NCI-H1694 treated with DMSO at 0.1 percent for 48 hours (cell line): Measurements from ENCODE around the gene AP5B1.
"Not testable (repeated sequence)": the region's sequence is repeated elsewhere in the genome, so short reads cannot be mapped to it uniquely, and the experiment has no call there.

Experiments used
- DNase-seq: peaks from one replicate; lab custom pipeline; 2025; lab: John Stamatoyannopoulos, UW

Gene AP5B1

DNA sequence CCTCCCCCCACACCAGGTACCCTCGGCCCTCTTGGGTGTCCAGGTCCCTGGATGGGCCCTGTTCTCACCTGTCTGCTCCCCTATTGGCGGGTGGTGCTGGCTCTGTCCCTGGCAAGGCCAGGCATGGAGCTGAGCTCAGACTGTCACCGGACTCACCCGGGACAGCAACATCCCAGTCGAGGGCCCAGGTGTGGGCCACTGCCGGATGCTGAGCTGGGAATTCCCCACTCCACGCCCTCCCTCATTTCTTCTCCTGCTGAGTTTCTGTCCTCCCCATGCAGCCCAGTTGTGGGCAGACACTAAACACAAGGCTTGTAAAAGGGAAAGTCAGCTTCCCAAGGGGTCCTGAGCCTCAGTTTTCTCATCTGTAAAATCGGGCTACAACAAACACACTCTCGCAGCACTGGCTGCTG, 2.0 kb upstream of the AP5B1 start:
- no peak for DNase-seq

DNA sequence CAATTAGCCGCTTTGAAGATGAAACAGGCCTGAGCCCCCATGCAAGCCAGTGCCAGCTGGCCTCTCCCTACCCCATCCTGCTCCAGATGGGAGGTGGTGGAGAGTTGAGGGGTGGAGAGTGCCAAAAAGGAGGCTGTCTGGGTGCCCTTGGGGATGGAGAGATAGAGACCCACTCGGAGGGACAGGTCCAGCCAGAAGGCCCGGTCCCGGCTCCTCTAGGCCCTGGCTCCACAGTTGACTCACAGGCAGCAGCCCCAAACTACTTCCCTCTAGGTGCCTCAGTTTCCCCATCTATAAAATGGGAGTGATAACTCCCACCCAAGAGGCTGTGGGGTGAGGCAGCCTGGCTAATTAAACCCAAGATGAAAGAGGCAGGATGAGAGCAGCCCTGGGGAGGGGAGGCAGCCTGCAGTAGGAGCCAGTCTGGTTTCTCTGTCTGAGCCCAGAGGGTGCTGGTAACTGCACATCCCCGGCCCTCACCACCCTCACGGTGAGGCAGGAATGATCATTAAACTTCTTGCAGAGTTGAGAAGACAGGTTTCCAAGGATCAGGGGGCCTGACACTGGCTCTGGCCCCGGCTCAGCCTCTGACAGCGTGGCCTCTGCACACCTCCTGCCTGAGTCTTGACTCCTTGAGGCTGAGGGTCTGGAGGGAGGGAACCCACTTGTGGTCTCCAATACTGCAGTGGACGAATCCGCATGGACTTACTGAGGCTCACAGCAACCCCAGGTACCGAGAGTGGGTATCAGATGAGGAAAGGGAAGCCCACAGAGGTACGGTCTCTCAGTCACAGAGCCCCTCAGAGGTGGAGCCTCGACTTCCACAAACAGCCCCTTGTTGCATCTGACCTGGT, 1.4 kb upstream of the AP5B1 start:
- no peak for DNase-seq

DNA sequence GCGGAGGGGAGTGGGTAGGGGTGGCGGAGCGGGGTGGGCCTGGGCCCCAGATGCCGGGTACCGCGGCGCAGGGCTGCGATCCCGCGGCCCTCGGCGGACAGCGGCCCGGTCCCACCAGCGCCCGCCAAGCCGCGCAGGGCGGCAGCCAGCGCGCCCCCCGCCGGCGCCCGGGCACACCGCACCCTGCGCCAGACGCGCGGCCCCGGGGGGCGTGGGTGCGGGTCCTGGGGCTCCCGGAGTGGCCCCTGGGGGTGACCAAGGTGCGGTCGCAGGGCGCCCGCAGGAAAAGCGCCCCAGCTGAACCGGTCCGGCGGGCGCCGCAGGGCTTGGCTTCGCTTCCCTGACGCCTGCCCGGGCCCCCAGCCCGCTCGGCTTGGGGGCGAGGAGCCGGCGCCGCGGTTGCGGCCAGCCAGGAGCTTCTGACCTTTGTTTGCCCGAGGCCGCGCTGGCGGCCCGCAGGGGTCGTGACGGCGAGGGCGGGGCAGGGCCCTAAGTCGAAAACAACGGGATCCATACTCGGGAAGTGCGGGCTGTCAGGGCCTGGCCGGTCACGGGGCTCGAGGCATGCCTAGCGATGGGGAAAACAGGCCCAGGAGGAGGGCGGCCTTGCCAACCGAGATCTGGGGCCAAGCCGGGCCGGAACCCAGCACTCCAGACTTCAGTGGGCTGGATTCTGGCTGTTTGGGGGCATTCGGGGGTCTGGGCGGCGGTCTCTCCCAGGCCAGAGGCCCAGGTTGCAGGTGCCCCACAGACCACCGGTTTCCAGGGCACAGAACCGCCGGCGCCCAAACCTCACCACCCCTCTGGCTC, 581 bp upstream of the AP5B1 start:
- DNase-seq, result no peak

DNA sequence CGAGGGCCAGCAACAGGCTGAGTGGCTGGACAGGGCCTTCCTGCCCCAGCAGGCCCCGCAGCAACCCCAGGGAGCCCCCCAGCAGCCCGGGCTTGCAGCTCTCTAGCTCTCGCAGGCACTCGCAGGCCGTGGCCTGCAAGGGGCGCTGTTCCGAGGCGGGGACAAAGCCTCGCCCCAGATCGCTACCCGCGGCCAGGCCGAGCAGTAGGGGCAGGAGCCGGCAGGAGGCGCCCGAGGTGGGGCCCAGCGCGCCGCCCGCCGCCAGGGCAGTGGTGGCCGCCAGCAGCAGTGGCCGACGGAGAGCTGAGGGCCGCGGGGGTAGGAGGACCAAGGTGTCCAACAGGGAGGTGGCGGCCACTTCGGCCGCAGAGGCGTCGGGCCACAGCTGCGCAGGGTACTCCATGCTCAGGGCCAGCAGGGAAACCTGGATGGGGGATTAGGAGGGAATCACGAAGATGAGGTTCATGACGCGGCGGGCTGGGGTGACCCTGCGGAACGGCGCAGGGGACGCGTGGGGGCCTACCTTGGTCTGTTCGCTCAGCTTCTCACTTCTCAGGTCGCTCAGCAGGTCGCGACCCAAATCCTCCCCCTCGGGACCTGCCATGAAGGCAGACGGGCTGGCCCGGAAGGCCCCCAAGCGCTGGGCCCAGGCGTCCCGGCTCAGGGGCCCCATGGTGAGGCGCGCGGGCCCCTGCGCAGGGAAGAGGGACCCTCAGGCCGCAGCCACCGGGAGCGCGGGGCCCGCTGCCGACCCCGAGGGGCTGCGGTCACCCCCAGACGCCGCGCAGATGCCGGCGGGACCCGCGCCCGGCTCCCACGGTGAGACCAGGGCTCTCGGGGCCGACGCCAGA, 632 bp downstream of the AP5B1 start:
- DNase-seq, result peak; percentile 32

DNA sequence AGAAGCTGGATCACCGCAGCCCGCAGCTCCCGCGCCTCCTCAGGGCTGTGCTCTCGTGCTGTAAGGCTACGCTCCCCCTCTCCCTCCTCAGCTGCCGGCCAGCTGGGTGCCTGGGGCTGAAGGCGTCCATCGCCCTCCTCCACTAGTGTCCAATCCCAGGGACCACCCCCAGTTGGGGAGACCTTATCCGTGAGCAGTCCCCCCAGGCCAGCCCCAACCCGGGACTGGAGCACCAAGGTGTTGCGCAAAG, 1.2 kb downstream of the AP5B1 start:
- no peak for DNase-seq

DNA sequence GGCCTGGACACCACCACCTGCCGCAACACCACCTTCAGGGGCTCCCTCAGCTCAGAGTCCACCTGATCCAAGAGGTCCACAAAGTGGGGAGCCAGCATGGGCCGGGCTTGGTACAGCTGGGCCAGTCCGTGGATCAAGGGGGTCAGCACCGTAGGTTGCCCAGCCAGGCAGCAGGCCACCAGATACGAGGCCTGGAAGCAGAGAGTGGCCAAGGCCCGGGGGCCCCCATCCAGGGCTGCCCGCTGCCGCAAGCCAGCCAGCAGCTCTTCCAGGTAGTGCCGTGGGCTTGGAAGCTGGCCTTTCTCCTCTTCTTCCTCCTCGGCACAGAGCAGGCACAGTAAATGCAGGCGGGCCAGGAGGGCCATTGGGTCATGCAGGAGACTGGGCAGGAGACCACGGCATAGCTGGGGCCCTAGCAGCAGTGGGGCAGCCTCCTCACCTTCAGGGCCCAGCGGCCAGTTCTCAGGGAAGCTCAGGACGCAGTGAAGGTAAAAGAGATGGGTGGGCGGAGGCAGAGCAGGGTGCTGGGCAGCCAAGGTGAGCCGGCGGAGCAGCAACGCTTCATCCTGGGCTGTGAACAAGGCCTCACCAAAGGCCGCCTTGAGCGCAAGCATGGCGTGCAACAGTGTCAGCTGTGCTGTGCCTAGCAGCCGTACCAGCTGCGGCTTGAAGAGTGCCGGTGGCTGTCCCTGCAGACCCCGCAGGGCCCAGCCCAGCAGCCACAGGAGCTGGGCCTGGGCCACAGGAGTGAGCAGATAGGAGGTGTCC, 1.7 kb downstream of the AP5B1 start:
- no peak for DNase-seq

DNA sequence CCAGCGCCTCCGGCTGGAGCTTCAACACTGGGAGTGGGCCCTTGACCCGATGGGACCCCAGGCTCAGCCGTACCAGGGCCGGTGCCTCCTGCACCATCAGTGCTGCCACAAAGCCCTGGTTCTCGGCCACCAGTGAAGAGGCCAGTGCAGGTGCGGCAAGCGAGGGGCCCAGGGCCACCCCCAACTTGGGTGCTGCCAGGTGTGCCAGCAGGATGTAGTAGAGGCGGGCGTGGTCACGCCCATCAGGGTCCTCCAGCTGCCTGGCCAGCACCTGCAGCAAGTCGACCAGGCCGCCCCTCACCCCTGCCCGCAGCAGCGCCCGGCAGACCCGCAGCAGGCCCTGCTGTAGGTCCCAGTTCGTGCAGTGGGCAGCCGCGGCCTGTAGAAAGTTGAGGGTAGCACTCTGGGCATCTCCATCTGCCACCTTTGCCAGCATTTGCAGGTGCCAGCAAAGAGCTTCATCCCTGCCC, 2.3 kb downstream of the AP5B1 start:
- no peak for DNase-seq

DNA sequence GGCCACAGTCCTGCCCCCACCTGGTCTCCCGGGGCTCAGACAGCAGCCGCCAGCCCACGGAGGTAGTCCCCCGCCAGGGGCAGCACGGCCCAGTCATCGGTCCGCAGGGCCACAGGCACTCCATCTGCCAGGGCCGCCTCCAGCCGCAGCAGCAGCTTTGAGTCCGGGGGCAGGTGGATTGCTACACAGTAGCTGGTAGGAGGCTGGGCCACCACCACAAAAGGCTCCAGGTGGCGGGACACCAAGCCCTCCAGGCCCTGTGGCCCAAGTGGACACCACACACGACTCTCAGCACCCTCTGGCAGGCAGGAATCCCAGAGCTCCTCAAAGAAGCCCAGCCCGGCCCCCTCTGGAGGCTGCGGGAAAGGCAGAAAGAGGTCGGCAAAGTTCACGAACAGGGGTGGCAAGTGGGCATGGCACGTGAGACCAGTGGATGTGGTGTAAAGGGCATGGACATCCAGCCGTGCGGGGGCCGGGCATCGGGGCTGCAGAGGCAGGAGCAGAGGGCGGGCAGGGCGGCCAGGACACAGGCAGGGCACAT, 2.9 kb downstream of the AP5B1 start:
- no peak for DNase-seq

DNA sequence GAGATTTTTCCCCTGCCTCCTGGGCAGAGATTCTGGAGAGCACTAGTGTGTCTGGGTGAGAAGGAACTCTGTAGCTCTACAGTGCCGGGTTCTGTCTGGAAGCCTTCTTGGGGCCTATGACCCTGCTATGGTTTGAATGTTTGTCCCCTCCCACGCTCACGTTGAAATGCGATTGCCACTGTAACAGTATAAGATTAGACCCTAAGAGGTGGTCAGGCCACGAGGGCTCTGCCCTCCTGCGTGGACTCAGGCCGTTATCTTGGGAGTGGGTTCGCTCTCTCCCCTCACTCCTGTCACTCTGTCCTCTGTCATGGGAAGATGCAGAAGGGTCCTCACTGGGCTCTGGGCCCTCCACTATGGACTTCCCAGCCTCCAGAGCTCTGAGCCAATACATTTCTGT, 3.5 kb downstream of the AP5B1 start:
- no peak for DNase-seq

DNA sequence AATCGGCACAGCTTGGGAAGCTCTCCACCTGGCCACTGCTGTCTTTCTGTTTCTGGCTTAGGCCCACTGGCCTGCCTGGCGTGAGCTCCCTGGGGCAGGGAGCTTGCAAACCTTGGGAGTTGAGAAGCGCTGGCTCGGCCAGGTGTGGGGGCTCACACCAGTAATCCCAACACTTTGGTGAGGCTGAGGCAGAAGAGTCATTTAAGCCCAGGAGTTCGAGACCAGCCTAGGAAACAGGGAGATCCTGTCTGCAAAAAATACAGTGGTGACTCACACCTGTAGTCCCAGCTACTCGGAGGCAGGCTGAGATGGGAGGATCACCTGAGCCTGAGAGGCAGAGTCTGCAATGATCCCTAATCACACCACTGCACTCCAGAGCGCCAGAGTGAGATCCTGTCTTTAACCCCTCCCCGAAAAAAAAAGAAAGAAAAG, 4.0 kb downstream of the AP5B1 start:
- DNase-seq, result no peak

DNA sequence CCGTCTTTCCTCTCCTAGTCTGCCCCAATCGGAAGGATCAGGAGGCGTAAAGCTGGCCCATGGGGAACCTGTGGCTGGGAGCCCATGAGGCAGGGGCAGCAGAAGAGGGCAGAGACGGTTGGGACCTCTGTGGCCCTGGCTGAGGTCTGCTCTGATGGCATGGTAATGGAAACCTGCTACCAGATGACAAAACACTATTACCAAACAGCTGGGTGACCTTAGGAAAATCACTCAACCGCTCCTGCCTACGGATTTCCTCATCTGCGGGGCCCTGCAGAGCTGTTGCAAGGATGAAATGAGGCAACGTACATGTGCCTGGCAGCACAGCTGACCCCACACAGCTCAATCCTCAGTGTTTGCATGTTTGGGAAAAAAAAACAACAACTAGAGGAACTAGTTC, 4.6 kb downstream of the AP5B1 start:
- no peak for DNase-seq

DNA sequence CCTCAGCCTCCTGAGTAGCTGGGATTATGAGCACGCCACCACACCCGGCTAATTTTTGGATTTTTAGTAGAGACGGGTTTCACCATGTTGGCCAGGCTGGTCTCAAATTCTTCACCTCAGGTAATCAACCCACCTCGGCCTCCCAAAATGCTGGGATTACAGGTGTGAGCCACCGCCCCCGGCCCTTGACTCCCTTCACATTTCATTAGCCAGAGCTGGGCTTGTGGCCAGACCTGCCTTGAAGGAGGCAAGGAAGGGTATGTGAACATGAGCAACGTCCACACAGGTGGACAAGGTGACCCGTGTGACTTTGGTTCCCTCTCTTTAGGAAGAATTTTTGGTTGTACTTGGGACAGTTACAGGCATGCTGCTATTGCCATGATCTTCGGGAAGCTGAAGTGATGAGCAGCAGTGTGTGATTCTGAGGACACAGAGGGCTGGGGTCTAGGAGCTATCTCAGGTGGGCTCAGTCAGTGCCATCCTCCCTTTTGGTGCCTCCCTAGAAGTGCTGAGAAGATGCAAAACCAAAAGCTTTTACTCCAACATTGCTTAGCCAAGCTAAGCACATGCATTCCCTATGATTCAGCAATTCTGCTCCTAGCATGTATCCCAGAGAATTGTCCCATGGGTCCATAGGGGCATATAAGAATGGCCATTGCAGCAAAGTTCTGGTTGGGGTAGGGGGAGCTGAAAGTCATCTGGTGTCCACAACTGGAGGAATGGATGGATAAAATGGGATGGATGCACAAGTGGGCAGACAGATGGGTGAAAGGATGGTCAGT, 6.1 kb downstream of the AP5B1 start:
- no peak for DNase-seq

DNA sequence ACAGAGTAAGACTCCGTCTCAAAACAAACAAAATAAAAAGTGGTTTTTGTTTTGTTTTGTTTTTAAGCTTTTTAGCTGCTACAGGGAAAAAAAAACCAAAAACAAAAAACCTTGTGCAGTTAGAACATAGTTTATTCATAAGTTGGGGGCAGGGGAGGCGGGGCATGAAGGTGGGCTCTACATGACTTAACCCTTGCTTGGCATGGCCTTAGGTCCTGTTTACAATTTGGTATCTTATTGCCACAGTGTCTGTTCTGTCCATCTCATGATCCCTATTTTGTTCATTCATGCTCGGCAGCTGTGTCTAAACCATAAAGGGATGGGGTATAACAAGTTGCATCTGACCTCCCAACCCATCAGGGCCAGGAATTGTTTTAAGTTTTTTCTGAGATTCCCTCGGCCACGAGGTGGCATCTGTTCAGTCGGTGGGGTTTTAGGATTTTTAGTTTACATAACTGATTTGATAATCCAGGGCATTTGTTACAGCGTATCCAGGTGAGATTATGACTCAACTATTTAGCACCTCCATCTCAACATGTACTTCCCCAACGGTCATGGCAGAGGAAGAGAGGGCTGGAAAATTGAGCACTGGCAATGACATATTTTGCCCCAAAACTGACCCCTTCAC, 6.9 kb downstream of the AP5B1 start:
- no peak for DNase-seq

DNA sequence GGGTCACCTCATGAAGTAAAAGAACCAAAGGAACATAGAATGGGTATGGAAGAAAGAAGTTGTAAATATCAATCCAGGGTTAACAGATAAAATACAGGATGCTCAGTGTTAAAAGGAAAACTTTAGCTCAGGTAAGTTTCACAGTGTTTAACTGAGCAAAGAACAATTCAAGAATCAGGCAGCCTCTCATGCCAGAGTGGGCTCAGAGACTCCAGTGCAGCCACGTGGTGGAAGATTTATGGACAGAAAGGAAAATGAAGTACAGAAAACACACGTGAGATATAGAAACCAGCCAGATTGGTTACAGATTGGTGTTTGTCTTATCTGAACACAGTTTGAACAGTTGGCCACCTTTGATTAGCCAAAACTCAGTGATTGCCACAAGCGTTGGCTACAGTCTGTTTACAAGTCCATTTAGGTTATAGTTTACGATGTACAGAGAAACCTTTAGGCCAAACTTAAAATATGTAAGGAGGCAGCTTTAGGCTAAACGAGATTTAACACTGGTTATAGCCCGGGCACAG, 9.1 kb downstream of the AP5B1 start:
- DNase-seq, result no peak

DNA sequence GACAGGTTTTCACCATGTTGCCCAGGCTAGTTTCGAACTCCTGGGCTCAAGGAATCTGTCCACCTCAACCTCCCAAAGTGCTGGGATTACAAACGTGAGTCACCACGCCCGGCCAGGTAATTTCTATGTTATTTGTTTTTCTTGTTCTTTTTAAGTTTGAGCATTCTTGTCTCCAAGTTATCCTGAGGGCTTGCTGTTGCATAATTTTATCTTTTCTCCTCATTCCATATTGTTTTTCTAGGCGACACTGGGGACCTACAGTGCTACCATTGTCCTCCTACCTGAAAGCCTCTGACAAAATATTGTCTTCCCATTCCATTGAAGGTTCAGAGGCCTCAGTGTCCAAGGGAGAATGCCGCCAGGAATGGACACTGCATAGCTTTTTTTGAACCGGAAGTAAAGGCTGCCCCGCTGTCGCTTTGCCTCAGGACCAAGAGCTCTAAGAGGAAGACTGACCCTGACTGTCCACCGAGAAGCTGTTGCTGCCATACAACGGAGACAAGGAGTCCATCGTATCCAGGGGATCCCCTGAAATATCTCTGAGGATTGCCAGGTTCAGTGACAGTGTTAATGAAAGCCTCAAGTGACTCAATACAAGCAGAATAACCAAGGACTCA, 9.7 kb downstream of the AP5B1 start:
- DNase-seq, result no peak

DNA sequence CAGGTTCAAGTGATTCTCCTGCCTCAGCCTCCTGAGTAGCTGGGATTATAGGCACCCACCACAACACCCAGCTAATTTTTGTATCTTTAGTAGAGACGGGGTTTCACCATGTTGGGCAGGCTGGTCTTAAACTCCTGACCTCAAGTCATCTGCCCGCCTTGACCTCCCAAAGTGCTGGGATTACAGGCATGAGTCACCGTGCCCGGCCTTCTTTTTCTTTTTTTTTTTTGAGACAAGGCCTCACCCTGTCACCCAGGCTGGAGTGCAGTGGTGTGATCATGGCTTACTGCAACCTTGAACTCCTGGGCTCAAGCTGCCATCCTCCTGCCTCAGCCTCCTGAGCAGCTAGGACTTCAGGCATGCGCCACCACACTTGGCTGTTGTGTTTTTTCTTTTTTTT, 13.0 kb downstream of the AP5B1 start:
- DNase-seq, result not testable (repeated sequence)

DNA sequence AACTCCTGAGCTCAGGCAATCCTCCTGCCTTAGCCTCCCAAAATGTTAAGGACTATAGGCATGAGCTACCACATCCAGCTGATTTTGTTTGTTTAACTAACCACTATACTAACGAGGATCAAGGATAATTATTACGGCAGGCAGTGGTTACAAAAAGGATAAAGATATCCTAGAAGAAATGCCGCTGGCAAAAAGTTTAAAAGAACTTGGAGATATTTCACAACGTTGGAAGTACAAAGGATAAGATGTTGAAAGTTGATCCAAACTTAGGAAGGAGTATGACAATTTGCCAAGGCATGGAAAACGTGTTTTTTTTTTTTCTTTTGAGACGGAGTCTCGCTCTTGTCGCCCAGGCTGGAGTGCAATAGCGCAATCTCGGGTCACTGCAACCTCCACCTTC, 13.4 kb downstream of the AP5B1 start:
- no peak for DNase-seq

DNA sequence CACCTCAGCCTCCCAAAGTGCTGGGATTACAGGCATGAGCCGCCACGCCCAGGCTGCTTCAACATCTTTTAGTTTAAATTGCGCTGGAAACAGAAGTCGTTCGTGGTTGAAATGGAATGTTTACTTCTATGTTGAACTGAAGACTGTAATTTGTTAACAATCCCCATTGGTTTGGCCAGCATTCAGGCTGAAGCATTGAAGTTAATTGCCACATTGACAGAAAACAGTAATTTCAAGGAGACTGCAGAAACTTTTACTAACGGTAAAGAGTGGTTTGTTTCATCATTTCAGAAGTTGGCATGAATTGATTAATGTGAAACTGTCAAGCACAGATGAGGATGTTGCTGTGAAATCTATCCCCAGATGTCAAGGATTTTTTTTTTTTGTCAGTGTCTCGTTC, 14.2 kb downstream of the AP5B1 start:
- no peak for DNase-seq

DNA sequence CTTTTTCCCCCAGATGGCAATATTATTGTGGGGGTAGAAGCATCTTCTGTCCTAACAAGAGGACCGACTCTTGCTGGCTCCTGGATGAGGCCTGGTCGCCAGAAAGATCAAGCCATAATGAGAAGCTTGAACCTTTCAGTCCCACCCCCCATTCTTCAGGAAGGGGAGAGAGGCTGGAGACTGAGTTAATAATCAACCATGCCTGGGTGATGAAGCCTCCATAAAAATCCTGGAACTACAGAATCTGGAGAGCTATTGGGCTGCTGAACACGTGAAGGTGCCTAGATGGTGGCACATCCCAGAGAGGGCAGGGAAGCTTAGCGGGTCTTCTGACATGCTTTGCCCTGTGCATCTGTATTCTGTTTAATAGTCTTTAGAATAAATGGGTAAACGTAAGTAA, 16.3 kb downstream of the AP5B1 start:
- DNase-seq, result no peak

DNA sequence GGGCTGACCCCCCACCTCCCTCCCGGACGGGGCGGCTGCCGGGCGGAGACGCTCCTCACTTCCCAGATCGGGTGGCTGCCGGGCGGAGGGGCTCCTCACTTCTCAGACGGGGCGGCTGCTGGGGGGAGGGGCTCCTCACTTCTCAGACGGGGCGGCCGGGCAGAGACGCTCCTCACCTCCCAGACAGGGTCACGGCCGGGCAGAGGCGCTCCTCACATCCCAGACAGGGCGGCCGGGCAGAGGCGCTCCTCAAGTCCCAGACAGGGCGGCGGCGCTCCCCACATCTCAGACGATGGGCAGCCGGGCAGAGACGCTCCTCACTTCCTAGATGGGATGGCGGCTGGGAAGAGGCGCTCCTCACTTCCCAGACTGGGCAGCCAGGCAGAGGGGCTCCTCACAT, 18.0 kb downstream of the AP5B1 start:
- not testable (repeated sequence) for DNase-seq
